SK-N-SH treated with all-trans-retinoic acid at 6 μM for 48 hours (cell line): ENCODE results near the gene KIF24.

ENCODE experiments used
- ATAC-seq: fragments of 200-7000 bp; cut with Tn5 transposase; 3 replicates; pipeline ENCODE4 v1.9.1; 2020; ENCODE audit warnings: mild to moderate bottlenecking, moderate library complexity
- ARNTL ChIP-seq: fragments of 450-650 bp; formaldehyde crosslinking; IDR thresholded peaks from 2 replicates; pipeline ENCODE4 v1.5.0; 2020; ENCODE audit warnings: low read depth, mild to moderate bottlenecking, moderate library complexity, borderline replicate concordance
- BACH2 ChIP-seq: fragments of 250-450 bp; sonication (Bioruptor Pico); IDR thresholded peaks from 2 replicates; pipeline ENCODE4 v1.9.0; 2021; ENCODE audit warnings: mild to moderate bottlenecking, borderline replicate concordance
- CREB5 ChIP-seq: fragments of 250-450 bp; sonication (Bioruptor Pico); IDR thresholded peaks from 2 replicates; pipeline ENCODE4 v1.5.1; 2020; ENCODE audit warnings: low read depth, mild to moderate bottlenecking, moderate library complexity
- CSDC2 ChIP-seq: fragments of 250-450 bp; sonication (Bioruptor Pico); IDR thresholded peaks from 2 replicates; pipeline ENCODE4 v1.5.0; 2020; ENCODE audit warnings: mild to moderate bottlenecking, moderate library complexity
- CSRNP3 ChIP-seq: fragments of 250-450 bp; sonication (Bioruptor Pico); IDR thresholded peaks from 2 replicates; pipeline ENCODE4 v1.5.1; 2021; ENCODE audit warnings: mild to moderate bottlenecking, moderate library complexity
- ESRRG ChIP-seq: fragments of 250-450 bp; sonication (Bioruptor Pico); IDR thresholded peaks from 2 replicates; pipeline ENCODE4 v1.6.1; 2021; ENCODE audit warnings: mild to moderate bottlenecking
- ISL1 ChIP-seq: fragments of 250-450 bp; sonication (Bioruptor Pico); IDR thresholded peaks from 2 replicates; pipeline ENCODE4 v2.1.2; 2022; ENCODE audit warnings: mild to moderate bottlenecking, moderate library complexity
- OSR1 ChIP-seq: fragments of 250-450 bp; sonication (Bioruptor Pico); IDR thresholded peaks from 2 replicates; pipeline ENCODE4 v1.8.0; 2022; ENCODE audit warnings: moderate library complexity, mild to moderate bottlenecking, inconsistent platforms
- PATZ1 ChIP-seq: fragments of 250-450 bp; sonication (Bioruptor Pico); IDR thresholded peaks from 2 replicates; pipeline ENCODE4 v1.8.0; 2020; ENCODE audit warnings: mild to moderate bottlenecking, moderate library complexity, borderline replicate concordance
- POU6F1 ChIP-seq: fragments of 250-450 bp; sonication (Bioruptor Pico); IDR thresholded peaks from 2 replicates; pipeline ENCODE4 v1.8.0; 2021; ENCODE audit warnings: low read depth, mild to moderate bottlenecking, moderate library complexity, borderline replicate concordance
- RARB ChIP-seq: fragments of 250-450 bp; sonication (Bioruptor Pico); IDR thresholded peaks from 2 replicates; pipeline ENCODE4 v1.8.0; 2021; ENCODE audit warnings: mild to moderate bottlenecking, moderate library complexity
- TCF4 ChIP-seq: fragments of 250-450 bp; sonication (Bioruptor Pico); IDR thresholded peaks from 2 replicates; pipeline ENCODE4 v1.8.0; 2021; ENCODE audit warnings: mild to moderate bottlenecking, moderate library complexity, borderline replicate concordance
- TOX ChIP-seq: fragments of 250-450 bp; sonication (Bioruptor Pico); IDR thresholded peaks from 2 replicates; pipeline ENCODE4 v1.8.0; 2021; ENCODE audit warnings: mild to moderate bottlenecking, moderate library complexity, borderline replicate concordance
- TSHZ2 ChIP-seq: fragments of 250-450 bp; sonication (Bioruptor Pico); IDR thresholded peaks from 2 replicates; pipeline ENCODE4 v1.5.0; 2020; ENCODE audit warnings: mild to moderate bottlenecking, moderate library complexity
- ZC3H10 ChIP-seq: fragments of 250-450 bp; sonication (Bioruptor Pico); IDR thresholded peaks from 2 replicates; pipeline ENCODE4 v1.5.1; 2021; ENCODE audit warnings: mild to moderate bottlenecking, moderate library complexity
- ZFP3 ChIP-seq: fragments of 250-450 bp; sonication (Bioruptor Pico); IDR thresholded peaks from 2 replicates; pipeline ENCODE4 v1.5.0; 2020; ENCODE audit warnings: mild to moderate bottlenecking, moderate library complexity
- ZNF565 ChIP-seq: fragments of 450-650 bp; formaldehyde crosslinking; conservative IDR thresholded peaks from 2 replicates; pipeline ENCODE4 v1.5.0; 2020; ENCODE audit warnings: low read depth, mild to moderate bottlenecking, moderate library complexity

KIF24 gene

GRCh38 chr9:34334337-34334824, 5.3 kb upstream of the KIF24 start:
- TF ChIP-seq ZC3H10 (CRISPR knock-in tag) = no peak
- no peak for TF ChIP-seq ISL1 (CRISPR knock-in tag)
- TF ChIP-seq OSR1 = no peak
- no peak for TF ChIP-seq POU6F1 (CRISPR knock-in tag)
- TF ChIP-seq ARNTL (CRISPR knock-in tag) = no peak
- no peak for TF ChIP-seq TCF4 (CRISPR knock-in tag)
- TF ChIP-seq RARB (CRISPR knock-in tag) = no peak
- no peak for TF ChIP-seq CSDC2 (CRISPR knock-in tag)
- TF ChIP-seq PATZ1 (CRISPR knock-in tag) = no peak
- no peak for TF ChIP-seq ZFP3 (CRISPR knock-in tag)
- TF ChIP-seq ZNF565 (CRISPR knock-in tag) = no peak
- TF ChIP-seq TOX (CRISPR knock-in tag) = no peak
- TF ChIP-seq CSRNP3 = no peak
- TF ChIP-seq TSHZ2 (CRISPR knock-in tag) = no peak
- no peak for TF ChIP-seq BACH2 (CRISPR knock-in tag)
- ATAC-seq = no peak

GRCh38 chr9:34333836-34334235, 4.8 kb upstream of the KIF24 start:
- TF ChIP-seq ESRRG (CRISPR knock-in tag) = no peak
- TF ChIP-seq PATZ1 (CRISPR knock-in tag) = no peak
- TF ChIP-seq CREB5 (CRISPR knock-in tag) = no peak
- TF ChIP-seq RARB (CRISPR knock-in tag) = no peak
- no peak for TF ChIP-seq TOX (CRISPR knock-in tag)
- no peak for ATAC-seq
